Measurements from ENCODE around the gene ANGPTL2.

Gene ANGPTL2

DNA sequence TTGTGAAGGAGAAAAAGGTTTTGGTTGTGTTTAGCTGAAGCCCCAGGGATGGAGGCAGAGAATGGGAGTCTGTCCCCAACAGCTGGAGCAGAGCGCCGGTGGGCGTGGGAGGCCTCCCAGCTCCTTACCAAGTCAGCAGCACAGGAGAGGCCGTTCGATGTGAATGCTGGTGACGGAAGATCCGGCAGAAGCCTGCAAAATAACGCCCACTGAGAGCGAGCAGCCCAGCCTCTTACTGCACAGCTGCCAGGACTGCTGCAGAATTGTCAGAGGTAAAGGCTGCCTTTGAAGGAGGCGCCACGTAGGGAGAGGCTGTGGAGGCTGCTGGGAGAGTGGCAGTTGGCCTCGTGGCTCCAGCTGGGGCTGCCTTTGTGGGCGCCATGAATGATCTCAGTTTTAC, 26.2 kb downstream of the ANGPTL2 start:
- DNase-seq (ENCODE audit: low read depth in 3 of 3) = no peak

DNA sequence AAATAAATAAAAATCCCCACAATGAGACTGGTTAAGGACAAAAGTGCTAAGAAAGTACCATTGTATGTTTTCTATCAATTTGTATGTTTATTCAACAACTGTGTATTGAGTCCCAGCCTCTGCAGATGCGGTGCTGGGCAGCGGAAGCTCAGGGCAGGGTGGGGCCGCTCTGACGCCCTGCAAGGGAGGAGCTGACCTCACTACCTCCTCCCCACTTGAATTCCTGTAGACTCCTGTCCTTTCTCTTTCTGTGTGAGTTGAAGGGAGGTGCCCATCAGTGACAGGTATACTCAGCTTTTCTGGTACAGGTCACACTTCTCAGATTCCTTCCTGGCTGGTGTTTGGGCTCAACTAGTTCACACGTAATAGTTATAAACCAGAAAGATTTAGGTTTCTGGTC, 27.0 kb downstream of the ANGPTL2 start:
- DNase-seq (ENCODE audit: low read depth in 3 of 3) = no peak

- DNase-seq (ENCODE audit: low read depth in 3 of 3) = no peak
Measured at GRCh38 chr9:127093319-127094020, 29.0 kb downstream of the ANGPTL2 start.

- DNase-seq (ENCODE audit: low read depth in 3 of 3) = no peak
Measured at GRCh38 chr9:127092041-127092608, 30.3 kb downstream of the ANGPTL2 start.

DNA sequence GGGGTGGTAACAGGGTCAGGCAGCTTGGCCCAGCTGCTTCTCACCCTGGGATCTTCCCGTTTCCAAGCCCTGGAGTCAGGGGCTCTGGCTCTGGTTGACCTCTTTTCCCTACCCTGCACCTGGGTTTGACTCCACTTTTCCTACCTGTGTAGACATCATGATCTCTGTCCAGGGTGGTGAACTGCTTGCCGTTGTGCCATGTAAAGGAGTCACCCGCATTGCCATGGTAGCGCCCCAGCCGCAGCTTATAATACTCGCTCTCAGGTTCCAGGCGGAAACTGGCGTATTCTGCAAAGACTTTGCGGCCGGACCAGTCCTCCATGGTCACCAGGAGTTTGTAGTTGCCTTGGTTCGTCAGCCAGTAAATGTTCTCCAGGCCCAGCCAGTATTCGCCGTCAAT, 30.9 kb downstream of the ANGPTL2 start:
- DNase-seq (ENCODE audit: low read depth in 3 of 3) = no peak

- no peak for DNase-seq (ENCODE audit: low read depth in 3 of 3)
Measured at GRCh38 chr9:127090341-127090985, 32.0 kb downstream of the ANGPTL2 start.

GRCh38 chr9:127089631-127090081, 32.8 kb downstream of the ANGPTL2 start:
- no peak for DNase-seq (ENCODE audit: low read depth in 3 of 3)

DNA sequence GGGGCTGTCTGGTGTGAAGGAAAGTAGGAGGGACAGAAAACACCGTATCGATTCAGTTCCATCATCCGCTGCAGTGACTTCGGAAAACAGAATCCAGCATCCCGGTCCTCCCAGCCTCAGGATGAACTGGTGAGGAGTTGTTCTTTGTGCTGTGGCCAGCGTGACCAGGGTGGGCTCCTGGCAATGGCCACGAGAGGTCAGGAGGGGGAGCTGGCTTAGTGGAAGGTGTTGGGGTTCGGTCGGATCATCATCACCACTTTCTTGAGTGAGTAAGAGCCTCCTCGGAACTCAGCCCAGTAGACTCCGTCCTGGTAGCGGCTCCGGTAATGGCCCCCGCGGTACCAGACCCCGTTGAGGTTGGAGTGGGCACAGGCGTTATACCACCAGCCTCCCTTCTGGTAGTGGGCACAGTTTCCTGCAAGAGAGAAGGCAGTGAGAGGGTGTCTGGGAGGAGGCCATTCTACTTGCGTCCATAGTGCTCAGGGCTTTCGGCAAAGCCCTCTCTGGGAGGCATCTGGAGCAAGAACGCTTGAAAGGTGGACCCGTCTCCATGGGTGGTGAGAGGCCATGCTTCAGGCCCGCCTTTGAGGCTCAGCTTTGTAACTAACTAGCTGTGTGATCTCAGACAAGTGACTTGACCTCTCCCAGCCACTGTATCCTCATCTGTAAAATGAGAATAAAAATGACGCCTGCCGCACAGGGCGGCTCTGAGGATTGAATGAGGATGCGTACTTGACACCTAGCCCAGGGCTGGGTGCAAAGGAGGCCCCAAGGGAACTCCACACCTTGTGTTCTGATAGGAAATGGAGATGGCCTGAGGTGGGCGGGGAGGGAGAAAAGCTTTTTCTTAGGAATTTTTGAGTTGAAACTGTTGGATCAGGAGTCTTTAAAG, 33.5 kb downstream of the ANGPTL2 start:
- DNase-seq (ENCODE audit: low read depth in 3 of 3) = no peak

GRCh38 chr9:127087836-127088235, 34.6 kb downstream of the ANGPTL2 start:
- no peak for DNase-seq (ENCODE audit: low read depth in 3 of 3)

GRCh38 chr9:127087411-127087810, 35.0 kb downstream of the ANGPTL2 start:
- no peak for DNase-seq (ENCODE audit: low read depth in 3 of 3)

GRCh38 chr9:127086771-127087170, 35.7 kb downstream of the ANGPTL2 start:
- no peak for DNase-seq (ENCODE audit: low read depth in 3 of 3)

GRCh38 chr9:127085186-127085585, 37.2 kb downstream of the ANGPTL2 start:
- no peak for DNase-seq (ENCODE audit: low read depth in 3 of 3)

GRCh38 chr9:127084076-127085039, 38.1 kb downstream of the ANGPTL2 start:
- DNase-seq (ENCODE audit: low read depth in 3 of 3) = no peak

DNA sequence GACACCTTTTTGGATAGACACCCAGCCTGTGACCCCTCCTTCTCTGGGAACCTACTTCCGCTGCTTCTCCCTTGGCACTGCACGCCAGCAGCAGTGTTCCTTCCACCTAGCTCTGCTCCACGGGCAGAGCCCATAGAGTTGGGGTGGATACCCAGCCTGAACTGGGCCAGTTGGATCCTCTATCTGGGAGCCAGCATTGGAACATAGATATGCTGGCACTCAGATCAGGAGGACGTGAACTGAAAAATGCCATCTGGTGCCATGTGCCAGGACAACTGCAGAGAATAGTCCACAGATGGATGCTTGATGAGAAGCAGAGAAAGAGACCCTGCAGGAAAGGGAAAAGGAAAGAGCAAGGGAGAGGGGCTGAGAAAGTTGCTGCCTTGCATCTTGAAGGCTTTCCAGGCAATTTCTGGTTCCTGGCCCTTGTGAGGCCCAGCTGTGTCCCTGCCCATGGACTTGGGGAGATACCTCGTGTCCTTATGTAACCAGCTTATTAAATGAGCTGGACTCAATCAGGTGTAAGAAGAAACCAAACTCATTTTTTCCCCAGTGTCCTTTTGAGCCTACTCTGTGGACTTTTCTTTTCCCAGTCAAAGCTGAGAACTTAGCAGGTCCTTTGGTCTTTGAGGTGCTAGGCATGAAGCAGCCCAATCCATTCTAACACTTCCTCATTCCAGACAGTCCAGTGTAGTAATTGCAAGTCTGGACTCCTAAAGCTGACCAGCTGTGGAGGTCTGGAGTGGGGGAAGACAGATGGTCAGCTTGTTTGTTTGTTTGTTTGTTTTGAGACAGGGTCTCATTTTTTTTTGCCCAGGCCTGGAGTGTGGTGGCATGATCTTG, 39.1 kb downstream of the ANGPTL2 start:
- DNase-seq (ENCODE audit: low read depth in 3 of 3) = no peak

GRCh38 chr9:127081250-127082185, 40.9 kb downstream of the ANGPTL2 start:
- no peak for DNase-seq (ENCODE audit: low read depth in 3 of 3)

DNA sequence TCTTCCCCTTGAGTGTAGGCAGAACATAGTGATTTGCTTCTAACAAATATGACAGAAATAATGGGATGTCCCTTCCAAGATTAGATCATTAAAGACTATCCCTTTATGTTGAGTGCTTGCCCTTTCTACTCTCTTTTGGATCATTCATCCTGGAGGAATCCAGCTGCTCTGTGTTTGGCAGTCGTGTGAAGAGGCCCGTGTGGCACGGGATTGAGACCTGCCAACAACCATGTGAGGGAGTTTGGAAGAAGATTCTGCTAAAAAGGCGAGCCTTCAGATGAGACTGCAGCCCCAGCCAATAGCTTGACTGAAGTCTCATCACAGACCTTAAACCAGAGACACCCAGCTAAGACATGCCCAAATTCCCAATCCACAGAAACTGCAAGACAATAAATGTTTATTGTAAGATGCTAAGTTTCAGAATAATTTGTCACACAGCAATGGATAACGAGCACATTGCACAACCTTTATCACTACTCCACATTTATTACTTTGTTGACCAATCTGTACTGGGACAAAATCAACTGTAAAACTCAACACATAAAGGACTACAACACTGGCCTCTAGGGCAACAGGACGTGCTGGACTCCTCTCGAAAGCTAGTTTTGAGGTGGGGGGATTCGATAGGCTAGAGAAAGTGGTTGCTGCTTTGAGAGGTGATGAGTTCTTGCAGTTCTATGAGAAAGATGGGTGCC, 42.8 kb downstream of the ANGPTL2 start:
- no peak for DNase-seq (ENCODE audit: low read depth in 3 of 3)

GRCh38 chr9:127078988-127079387, 43.4 kb downstream of the ANGPTL2 start:
- DNase-seq (ENCODE audit: low read depth in 3 of 3) = no peak

GRCh38 chr9:127078336-127078735, 44.1 kb downstream of the ANGPTL2 start:
- no peak for DNase-seq (ENCODE audit: low read depth in 3 of 3)

GRCh38 chr9:127077644-127077946, 44.8 kb downstream of the ANGPTL2 start:
- DNase-seq (ENCODE audit: low read depth in 3 of 3) = no peak

Data from stimulated activated CD4-positive, alpha-beta T cell treated with anti-CD3 and anti-CD28 coated beads, TNF-alpha, amount 100 ng/mL, for 24 hours (primary cell).